ENCODE results near the gene ATP8B1.

- no peak for TF ChIP-seq TAF1 (IDR thresholded peaks at IDR 0.05; ENCODE audit: low read depth)
- TF ChIP-seq NFIC (IDR thresholded peaks at IDR 0.05): no peak
- TF ChIP-seq TEAD4 (IDR thresholded peaks at IDR 0.05): no peak
- no peak for TF ChIP-seq FOXM1 (IDR thresholded peaks at IDR 0.05; ENCODE audit: borderline replicate concordance, low read depth)
- TF ChIP-seq, protein P1, sequence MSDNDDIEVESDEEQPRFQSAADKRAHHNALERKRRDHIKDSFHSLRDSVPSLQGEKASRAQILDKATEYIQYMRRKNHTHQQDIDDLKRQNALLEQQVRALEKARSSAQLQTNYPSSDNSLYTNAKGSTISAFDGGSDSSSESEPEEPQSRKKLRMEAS (IDR thresholded peaks at IDR 0.05): no peak
- TF ChIP-seq YY1 (IDR thresholded peaks at IDR 0.05; ENCODE audit: low read depth): no peak
Measured at GRCh38 chr18:57624988-57625387, 178.1 kb downstream of the ATP8B1 start.

Data from Ishikawa (cell line).